Fibroblast of villous mesenchyme (primary cell): ENCODE results near the gene IL2RA. TPM values are rescaled to one million over a fixed set of nuclear protein-coding genes. Genes with fewer than 3 reads are reported as not detected.

ENCODE experiments used
- DNase-seq: peaks from one replicate; pipeline ENCODE4 v3.0.0-alpha.2; 2010; ENCODE audit warnings: low read depth
- H3K4me3 ChIP-seq: 2 replicates; pipeline ENCODE4 v1.5.1; 2011; ENCODE audit warnings: low read depth, mild to moderate bottlenecking, low read length
- CTCF ChIP-seq: IDR thresholded peaks from 2 replicates; pipeline ENCODE4 v1.5.1; 2012; ENCODE audit warnings: low read depth, mild to moderate bottlenecking, low read length; ENCODE audit not compliant: insufficient read depth
- total RNA-seq: library from RNA; depleted of rRNA; stranded (reverse); fragments of >200 nt; gene quantifications from 2 replicates; pipeline ENCODE4 v1.2.3, GENCODE V29; 2012

IL2RA gene
- total RNA-seq, 1 donor = not detected

GRCh38 chr10:6020826-6021225 is 41.3 kb downstream of the IL2RA start:
- no peak overlapping the region for H3K4me3 ChIP-seq
- DNase-seq = peak; percentile 28
- no peak for TF ChIP-seq CTCF

GRCh38 chr10:6019796-6020195 is 42.4 kb downstream of the IL2RA start:
- no peak for DNase-seq
- H3K4me3 ChIP-seq = no peak overlapping the region
- TF ChIP-seq CTCF = no peak

DNA sequence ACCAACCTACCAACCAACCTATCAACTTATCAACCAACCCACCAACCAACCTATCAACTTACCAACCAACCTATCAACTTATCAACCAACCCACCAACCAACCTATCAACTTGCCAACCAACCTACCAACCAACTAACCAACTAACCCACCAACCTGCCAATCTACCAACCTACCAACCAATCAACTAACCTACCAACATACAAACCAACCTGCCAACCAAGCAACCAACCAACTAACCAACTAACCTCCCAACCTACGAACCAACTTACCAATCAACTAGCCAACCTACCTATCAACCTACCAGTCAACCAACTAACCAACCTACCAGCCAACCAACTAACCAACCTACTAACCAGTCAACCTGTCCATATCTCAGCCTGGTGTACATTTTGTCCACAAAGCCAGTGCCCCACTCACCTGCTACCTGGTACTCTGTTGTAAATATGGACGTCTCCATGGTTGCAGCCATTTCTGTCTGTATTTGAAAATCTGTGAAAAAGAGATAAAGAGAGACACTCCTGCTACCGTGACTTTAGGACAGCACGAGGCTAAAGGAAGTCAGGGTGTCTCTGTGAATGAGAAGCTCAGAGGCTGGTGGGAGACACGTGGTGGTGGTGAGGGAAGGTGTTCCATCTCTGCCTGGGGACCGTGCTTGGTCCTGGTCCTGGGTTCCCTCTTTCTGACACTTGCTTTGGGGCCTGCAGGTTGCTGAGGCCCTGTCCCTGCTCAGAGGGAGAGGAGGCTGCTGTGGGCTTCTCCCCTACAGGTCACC is 43.0 kb downstream of the IL2RA start:
- DNase-seq = no peak
- no peak for TF ChIP-seq CTCF
- H3K4me3 ChIP-seq = no peak overlapping the region

DNA sequence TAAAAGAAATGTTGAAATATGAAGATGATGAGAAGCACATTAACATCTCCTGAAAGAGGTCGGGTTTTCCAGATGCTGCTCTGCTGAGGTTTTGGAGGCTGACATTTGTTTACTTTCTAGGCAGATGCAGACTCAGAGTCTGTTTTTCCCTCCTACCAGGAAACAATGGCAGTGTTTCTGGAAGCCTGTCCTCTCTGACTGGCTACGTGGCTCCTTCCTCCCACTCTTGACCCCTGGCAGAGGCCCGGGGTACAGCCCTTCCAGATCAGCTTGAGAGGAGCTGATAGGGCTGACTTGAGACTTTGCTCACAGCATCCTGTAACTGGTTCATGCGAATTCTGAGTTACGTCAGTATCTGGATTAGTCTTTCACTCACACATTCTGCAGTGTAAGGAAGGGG is 43.7 kb downstream of the IL2RA start:
- DNase-seq = peak; percentile 65
- no peak overlapping the region for H3K4me3 ChIP-seq
- TF ChIP-seq CTCF = no peak

DNA sequence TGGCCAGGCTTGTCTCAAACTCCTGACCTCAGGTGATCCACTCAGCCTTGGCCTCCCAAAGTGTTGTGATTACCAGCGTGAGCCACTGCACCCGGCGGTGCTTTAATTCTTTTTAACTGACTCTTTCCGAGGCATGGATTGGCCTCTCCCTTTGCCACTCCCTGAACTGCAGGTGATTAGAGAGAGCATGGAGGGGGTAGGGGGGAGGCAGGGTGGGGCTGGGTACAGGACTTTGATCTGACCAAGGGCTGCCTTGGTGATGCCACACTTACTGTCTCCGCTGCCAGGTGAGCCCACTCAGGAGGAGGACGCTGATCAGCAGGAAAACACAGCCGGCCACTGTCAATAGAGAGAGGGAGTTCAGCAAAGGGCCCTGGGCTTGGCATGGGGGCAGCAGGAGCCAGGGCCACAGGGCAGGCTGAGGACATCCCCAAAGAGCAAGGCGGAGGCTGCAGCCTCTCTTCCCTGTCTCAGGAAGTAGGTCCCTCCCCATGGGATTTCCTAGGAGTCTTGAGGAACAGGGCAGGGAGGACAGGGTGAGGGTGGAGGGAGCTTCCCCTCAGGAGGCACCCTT is 44.3 kb downstream of the IL2RA start:
- H3K4me3 ChIP-seq = no peak overlapping the region
- no peak for DNase-seq
- TF ChIP-seq CTCF = no peak

DNA sequence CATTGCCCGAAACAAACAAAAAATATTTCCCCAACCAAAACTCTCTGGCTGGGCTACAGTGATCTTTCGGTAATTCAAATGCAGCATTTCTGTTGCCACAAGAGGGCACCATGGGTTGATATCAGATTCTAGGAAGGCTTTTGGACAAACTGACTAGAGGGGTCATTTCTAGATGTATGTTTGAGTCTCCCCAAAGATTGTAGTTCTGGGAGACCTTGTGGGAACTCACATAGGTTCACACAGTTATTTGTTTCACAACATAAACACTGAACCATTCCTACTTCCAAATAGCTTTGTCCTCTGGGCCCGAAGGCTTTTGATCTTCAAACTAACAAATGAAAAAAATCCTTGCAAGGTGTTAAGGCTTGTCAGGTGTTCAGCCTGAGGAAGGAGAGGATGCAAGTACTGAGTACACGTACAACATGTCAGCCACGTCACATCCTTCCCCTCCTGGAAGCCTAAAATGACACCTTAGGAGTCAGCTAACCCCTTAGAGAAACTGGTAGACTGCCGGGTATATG is 47.9 kb downstream of the IL2RA start:
- no peak overlapping the region for H3K4me3 ChIP-seq
- DNase-seq = peak; percentile 52
- peak; percentile 76 for TF ChIP-seq CTCF
